K562 (cell line): ENCODE results near the gene SH3BP2. TPM values are rescaled to one million over a fixed set of nuclear protein-coding genes. Genes with fewer than 3 reads are reported as not detected.

Source experiments
- ARID1B ChIP-seq: fragments of 450-650 bp; IDR thresholded peaks from 2 replicates; pipeline ENCODE4 v1.6.1; 2016; ENCODE audit warnings: antibody characterized with exemption, mild to moderate bottlenecking, inconsistent platforms
- HDAC2 ChIP-seq: fragments of 450-650 bp; IDR thresholded peaks from 2 replicates; pipeline ENCODE4 v1.6.1; 2016; ENCODE audit warnings: mild to moderate bottlenecking
- NFXL1 ChIP-seq: fragments of 450-650 bp; formaldehyde crosslinking; IDR thresholded peaks from 2 replicates; pipeline ENCODE4 v1.4.0; 2021; ENCODE audit warnings: mild to moderate bottlenecking
- POLR2AphosphoS2 ChIP-seq: IDR thresholded peaks from 2 replicates; pipeline ENCODE4 v1.6.1; 2012; ENCODE audit warnings: low read length, improper control_type of control experiment
- RB1 ChIP-seq: fragments of 450-650 bp; IDR thresholded peaks from 2 replicates; pipeline ENCODE4 v1.6.1; 2017; ENCODE audit warnings: low read depth, mild to moderate bottlenecking
- TARDBP ChIP-seq: fragments of 450-650 bp; IDR thresholded peaks from 2 replicates; pipeline ENCODE4 v1.6.1; 2016
- TRIM24 ChIP-seq, 2 experiments: fragments of 450-650 bp; IDR thresholded peaks; 2 replicates each; pipeline ENCODE4 v1.6.1; 2016
- ZNF589 ChIP-seq: fragments of 200-800 bp; sonication (Bioruptor generic); IDR thresholded peaks from 2 replicates; pipeline ENCODE4 v1.6.1; 2016; ENCODE audit warnings: low read depth, missing genetic modification characterization, missing compliant biosample characterization
- ZNF644 ChIP-seq: fragments of 200-800 bp; sonication (Bioruptor generic); IDR thresholded peaks from 2 replicates; pipeline ENCODE4 v1.6.1; 2016; ENCODE audit warnings: low read depth, missing genetic modification characterization, missing compliant biosample characterization
- polyA plus RNA-seq, 8 experiments: library from polyadenylated mRNA; depleted of rRNA in 4 of 8; stranded (reverse) in 5 of 8; unstranded in 3 of 8; fragments of >200 nt; fragmentation: Nextera tagmentation in 2 of 8; fragmentation: Illumina TruSeq in 1 of 8; extraction: Ambion mirVana in 2 of 8; extraction: Trizol in 1 of 8; gene quantifications; 2 replicates each; pipeline versions ENCODE4 v1.2.1 to v1.2.3, GENCODE V29; 2011 to 2014; ENCODE audit warnings: inconsistent platforms in 1 of 8, missing spikeins in 1 of 8
- total RNA-seq, 7 experiments: library from RNA; depleted of rRNA in 6 of 7; stranded (reverse); fragments of >200 nt in 6 of 7; fragmentation: Illumina TruSeq in 2 of 7; extraction: Trizol in 2 of 7; gene quantifications; 2 replicates each; pipeline versions ENCODE4 v1.2.1 to v1.2.3, GENCODE V29; 2011 to 2021; ENCODE audit warnings: low replicate concordance in 1 of 7
- TF ChIP-seq, protein P1 (sequence below): fragments of 450-650 bp; IDR thresholded peaks from 2 replicates; pipeline ENCODE4 v1.6.1; 2016; ENCODE audit warnings: low read depth
- TF ChIP-seq, protein P2 (sequence below): IDR thresholded peaks from 2 replicates; pipeline ENCODE4 v1.6.1; 2011; ENCODE audit not compliant: insufficient read length; ENCODE audit errors: extremely low read depth
- TF ChIP-seq, protein P3 (sequence below): fragments of 250-450 bp; sonication (Bioruptor Pico); IDR thresholded peaks from 2 replicates; pipeline ENCODE4 v1.8.0; 2022; ENCODE audit warnings: inconsistent platforms
- TF ChIP-seq, protein P4 (sequence below): sonication (generic); formaldehyde crosslinking; IDR thresholded peaks from 2 replicates; pipeline ENCODE4 v1.4.0; 2020; ENCODE audit warnings: mild to moderate bottlenecking, missing genetic modification reagents
- TF ChIP-seq, protein P5 (sequence below): conservative IDR thresholded peaks from 2 replicates; pipeline ENCODE4 v1.6.1; 2011; ENCODE audit warnings: low read depth, mild to moderate bottlenecking, low read length; ENCODE audit not compliant: control insufficient read depth

SH3BP2 gene
- total and polyA plus RNA-seq, 9 of the 15 experiments (the other 6 are each of a cell fraction or from before 2014, with no cell fraction given), result 0.34 to 16.0 (median 5.1) TPM

DNA sequence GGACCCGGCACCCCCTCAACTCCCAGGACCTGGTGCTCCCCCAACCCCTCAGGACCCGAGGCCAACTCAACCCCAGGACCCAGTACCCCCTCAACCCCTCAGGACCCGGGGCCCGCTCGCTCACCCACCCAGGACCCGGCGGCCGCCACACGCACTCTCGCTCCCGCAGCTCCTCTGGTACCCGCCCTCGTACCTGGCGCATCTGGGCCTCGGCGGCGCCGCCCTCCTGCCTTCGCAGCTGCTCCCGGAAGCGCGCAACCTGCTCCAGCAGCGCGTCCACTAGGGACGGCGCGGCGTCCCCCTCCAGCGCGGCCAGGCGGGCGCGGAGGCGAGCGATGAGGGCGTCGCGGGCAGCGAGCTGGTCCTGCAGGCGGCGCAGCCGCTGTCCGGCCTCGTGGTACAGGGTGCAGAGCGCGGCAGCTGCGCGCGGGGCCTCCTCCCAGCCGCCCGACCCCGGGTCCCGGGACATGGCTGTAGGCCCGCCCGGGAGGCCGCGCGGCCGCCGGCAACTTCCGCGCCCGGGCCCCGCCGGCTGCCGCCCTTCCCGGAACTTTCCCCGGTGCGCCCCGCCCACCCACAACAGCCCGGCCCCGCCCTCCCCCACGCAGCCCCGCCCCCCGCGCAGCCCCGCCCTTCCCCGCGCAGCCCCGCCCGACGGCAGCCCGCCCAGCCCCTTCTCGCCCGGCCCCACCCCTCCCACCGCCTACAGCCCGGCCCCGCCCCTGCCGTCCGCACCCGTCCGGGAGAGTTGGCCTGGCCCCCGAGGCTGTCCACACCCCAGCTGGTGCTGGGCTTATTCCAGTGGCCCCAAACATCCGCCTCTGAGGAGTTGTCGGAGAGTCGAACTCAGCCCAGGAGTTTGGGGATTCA, 36.8 kb upstream of the SH3BP2 start, which contains the start of gene TNIP2 (continued):
- TF ChIP-seq, protein P1, sequence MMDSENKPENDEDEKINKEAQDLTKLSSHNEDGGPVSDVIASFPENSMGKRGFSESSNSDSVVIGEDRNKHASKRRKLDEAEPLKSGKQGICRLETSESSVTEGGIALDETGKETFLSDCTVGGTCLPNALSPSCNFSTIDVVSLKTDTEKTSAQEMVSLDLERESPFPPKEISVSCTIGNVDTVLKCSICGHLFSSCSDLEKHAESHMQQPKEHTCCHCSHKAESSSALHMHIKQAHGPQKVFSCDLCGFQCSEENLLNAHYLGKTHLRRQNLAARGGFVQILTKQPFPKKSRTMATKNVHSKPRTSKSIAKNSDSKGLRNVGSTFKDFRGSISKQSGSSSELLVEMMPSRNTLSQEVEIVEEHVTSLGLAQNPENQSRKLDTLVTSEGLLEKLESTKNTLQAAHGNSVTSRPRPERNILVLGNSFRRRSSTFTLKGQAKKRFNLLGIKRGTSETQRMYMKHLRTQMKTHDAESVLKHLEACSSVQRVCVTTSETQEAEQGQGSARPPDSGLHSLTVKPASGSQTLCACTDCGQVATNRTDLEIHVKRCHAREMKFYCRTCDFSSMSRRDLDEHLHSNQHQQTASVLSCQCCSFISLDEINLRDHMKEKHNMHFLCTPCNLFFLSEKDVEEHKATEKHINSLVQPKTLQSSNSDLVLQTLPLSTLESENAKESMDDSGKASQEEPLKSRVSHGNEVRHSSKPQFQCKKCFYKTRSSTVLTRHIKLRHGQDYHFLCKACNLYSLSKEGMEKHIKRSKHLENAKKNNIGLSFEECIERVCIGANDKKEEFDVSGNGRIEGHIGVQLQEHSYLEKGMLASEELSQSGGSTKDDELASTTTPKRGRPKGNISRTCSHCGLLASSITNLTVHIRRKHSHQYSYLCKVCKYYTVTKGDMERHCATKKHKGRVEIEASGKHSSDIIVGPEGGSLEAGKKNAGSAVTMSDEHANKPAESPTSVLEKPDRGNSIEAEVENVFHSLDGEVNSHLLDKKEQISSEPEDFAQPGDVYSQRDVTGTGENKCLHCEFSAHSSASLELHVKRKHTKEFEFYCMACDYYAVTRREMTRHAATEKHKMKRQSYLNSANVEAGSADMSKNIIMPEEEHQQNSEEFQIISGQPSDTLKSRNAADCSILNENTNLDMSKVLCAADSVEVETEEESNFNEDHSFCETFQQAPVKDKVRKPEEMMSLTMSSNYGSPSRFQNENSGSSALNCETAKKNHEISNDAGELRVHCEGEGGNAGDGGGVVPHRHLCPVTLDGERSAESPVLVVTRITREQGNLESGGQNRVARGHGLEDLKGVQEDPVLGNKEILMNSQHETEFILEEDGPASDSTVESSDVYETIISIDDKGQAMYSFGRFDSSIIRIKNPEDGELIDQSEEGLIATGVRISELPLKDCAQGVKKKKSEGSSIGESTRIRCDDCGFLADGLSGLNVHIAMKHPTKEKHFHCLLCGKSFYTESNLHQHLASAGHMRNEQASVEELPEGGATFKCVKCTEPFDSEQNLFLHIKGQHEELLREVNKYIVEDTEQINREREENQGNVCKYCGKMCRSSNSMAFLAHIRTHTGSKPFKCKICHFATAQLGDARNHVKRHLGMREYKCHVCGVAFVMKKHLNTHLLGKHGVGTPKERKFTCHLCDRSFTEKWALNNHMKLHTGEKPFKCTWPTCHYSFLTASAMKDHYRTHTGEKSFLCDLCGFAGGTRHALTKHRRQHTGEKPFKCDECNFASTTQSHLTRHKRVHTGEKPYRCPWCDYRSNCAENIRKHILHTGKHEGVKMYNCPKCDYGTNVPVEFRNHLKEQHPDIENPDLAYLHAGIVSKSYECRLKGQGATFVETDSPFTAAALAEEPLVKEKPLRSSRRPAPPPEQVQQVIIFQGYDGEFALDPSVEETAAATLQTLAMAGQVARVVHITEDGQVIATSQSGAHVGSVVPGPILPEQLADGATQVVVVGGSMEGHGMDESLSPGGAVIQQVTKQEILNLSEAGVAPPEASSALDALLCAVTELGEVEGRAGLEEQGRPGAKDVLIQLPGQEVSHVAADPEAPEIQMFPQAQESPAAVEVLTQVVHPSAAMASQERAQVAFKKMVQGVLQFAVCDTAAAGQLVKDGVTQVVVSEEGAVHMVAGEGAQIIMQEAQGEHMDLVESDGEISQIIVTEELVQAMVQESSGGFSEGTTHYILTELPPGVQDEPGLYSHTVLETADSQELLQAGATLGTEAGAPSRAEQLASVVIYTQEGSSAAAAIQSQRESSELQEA, result no peak
- TF ChIP-seq HDAC2, result no peak
- no peak for TF ChIP-seq TRIM24 (IDR thresholded peaks at IDR 0.05)
- no peak for TF ChIP-seq ZNF644 (tag)
- TF ChIP-seq, protein P2, sequence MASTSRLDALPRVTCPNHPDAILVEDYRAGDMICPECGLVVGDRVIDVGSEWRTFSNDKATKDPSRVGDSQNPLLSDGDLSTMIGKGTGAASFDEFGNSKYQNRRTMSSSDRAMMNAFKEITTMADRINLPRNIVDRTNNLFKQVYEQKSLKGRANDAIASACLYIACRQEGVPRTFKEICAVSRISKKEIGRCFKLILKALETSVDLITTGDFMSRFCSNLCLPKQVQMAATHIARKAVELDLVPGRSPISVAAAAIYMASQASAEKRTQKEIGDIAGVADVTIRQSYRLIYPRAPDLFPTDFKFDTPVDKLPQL, result no peak
- TF ChIP-seq, protein P3, sequence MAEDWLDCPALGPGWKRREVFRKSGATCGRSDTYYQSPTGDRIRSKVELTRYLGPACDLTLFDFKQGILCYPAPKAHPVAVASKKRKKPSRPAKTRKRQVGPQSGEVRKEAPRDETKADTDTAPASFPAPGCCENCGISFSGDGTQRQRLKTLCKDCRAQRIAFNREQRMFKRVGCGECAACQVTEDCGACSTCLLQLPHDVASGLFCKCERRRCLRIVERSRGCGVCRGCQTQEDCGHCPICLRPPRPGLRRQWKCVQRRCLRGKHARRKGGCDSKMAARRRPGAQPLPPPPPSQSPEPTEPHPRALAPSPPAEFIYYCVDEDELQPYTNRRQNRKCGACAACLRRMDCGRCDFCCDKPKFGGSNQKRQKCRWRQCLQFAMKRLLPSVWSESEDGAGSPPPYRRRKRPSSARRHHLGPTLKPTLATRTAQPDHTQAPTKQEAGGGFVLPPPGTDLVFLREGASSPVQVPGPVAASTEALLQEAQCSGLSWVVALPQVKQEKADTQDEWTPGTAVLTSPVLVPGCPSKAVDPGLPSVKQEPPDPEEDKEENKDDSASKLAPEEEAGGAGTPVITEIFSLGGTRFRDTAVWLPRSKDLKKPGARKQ, result no peak
- TF ChIP-seq ARID1B, result no peak
- TF ChIP-seq, protein P4, sequence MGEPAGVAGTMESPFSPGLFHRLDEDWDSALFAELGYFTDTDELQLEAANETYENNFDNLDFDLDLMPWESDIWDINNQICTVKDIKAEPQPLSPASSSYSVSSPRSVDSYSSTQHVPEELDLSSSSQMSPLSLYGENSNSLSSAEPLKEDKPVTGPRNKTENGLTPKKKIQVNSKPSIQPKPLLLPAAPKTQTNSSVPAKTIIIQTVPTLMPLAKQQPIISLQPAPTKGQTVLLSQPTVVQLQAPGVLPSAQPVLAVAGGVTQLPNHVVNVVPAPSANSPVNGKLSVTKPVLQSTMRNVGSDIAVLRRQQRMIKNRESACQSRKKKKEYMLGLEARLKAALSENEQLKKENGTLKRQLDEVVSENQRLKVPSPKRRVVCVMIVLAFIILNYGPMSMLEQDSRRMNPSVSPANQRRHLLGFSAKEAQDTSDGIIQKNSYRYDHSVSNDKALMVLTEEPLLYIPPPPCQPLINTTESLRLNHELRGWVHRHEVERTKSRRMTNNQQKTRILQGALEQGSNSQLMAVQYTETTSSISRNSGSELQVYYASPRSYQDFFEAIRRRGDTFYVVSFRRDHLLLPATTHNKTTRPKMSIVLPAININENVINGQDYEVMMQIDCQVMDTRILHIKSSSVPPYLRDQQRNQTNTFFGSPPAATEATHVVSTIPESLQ (CRISPR knock-in tag), result no peak
- TF ChIP-seq, protein P5, sequence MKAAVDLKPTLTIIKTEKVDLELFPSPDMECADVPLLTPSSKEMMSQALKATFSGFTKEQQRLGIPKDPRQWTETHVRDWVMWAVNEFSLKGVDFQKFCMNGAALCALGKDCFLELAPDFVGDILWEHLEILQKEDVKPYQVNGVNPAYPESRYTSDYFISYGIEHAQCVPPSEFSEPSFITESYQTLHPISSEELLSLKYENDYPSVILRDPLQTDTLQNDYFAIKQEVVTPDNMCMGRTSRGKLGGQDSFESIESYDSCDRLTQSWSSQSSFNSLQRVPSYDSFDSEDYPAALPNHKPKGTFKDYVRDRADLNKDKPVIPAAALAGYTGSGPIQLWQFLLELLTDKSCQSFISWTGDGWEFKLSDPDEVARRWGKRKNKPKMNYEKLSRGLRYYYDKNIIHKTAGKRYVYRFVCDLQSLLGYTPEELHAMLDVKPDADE, result peak; percentile 77; the same call in 1 of the 2 replicates
- no peak for TF ChIP-seq NFXL1 (CRISPR knock-in tag)
- no peak for TF ChIP-seq POLR2AphosphoS2
- TF ChIP-seq ZNF589, result no peak
- TF ChIP-seq RB1, result peak; percentile 95
- peak; percentile 81 for TF ChIP-seq TARDBP
